Hepatocyte (in vitro differentiated cells): Measurements from ENCODE around the gene TK1. TPM values are rescaled to one million over a fixed set of nuclear protein-coding genes. Genes with fewer than 3 reads are reported as not detected.

Source experiments
- DNase-seq: peaks from one replicate; pipeline ENCODE4 v3.0.0-alpha.2; 2016; ENCODE audit warnings: low spot score
- H2AFZ ChIP-seq: fragments of 200-600 bp; sonication (generic); 2 replicates; pipeline ENCODE4 v1.6.0; 2016; ENCODE audit warnings: antibody characterized with exemption, mild to moderate bottlenecking
- H3K27ac ChIP-seq: fragments of 200-600 bp; sonication (generic); 2 replicates; pipeline ENCODE4 v1.5.1; 2016; ENCODE audit warnings: mild to moderate bottlenecking
- H3K27me3 ChIP-seq: fragments of 200-600 bp; sonication (generic); 2 replicates; pipeline ENCODE4 v1.6.1; 2016
- H3K36me3 ChIP-seq: fragments of 200-600 bp; sonication (generic); replicated peaks from 2 replicates; pipeline ENCODE4 v1.5.1; 2016; ENCODE audit warnings: low read depth; ENCODE audit not compliant: insufficient read depth
- H3K4me1 ChIP-seq: fragments of 200-600 bp; sonication (generic); 2 replicates; pipeline ENCODE4 v1.5.1; 2016; ENCODE audit warnings: mild to moderate bottlenecking, moderate library complexity; ENCODE audit not compliant: insufficient read depth
- H3K4me2 ChIP-seq: fragments of 200-600 bp; sonication (generic); 2 replicates; pipeline ENCODE4 v1.6.0; 2016
- H3K4me3 ChIP-seq: fragments of 200-600 bp; sonication (generic); 2 replicates; pipeline ENCODE4 v1.5.1; 2016; ENCODE audit warnings: mild to moderate bottlenecking
- H3K79me2 ChIP-seq: fragments of 200-600 bp; sonication (generic); 2 replicates; pipeline ENCODE4 v1.6.0; 2017; ENCODE audit warnings: mild to moderate bottlenecking
- H3K9me2 ChIP-seq: fragments of 200-600 bp; sonication (generic); replicated peaks from 2 replicates; pipeline ENCODE4 v1.6.0; 2017; ENCODE audit warnings: mild to moderate bottlenecking; ENCODE audit not compliant: insufficient read depth
- H3K9me3 ChIP-seq: fragments of 200-600 bp; sonication (generic); 2 replicates; pipeline ENCODE4 v1.5.1; 2016; ENCODE audit warnings: low read depth, mild to moderate bottlenecking
- H4K20me1 ChIP-seq: fragments of 200-600 bp; sonication (generic); 2 replicates; pipeline ENCODE4 v1.6.0; 2016; ENCODE audit warnings: mild to moderate bottlenecking; ENCODE audit not compliant: insufficient read depth, poor library complexity, severe bottlenecking
- EZH2 ChIP-seq: fragments of 200-600 bp; sonication (generic); IDR thresholded peaks from 2 replicates; pipeline ENCODE4 v1.6.1; 2016; ENCODE audit warnings: antibody characterized with exemption, mild to moderate bottlenecking, borderline replicate concordance
- EZH2phosphoT487 ChIP-seq: fragments of 200-600 bp; sonication (generic); IDR thresholded peaks from one replicate; pipeline ENCODE4 v1.6.1; 2018; ENCODE audit warnings: antibody characterized with exemption, mild to moderate bottlenecking, low read depth, moderate library complexity; ENCODE audit not compliant: unreplicated experiment, severe bottlenecking
- WGBS: methylation state at CpG from one replicate; pipeline ENCODE4 v1.1.6; 2016; ENCODE audit warnings: low lambda C conversion rate; ENCODE audit errors: missing lambda C conversion rate; 5-methylcytosine and 5-hydroxymethylcytosine counted together
- polyA plus RNA-seq: library from polyadenylated mRNA; unstranded; fragments of >200 nt; fragmentation: Nextera tagmentation; extraction: Ambion mirVana; gene quantifications from 2 replicates; pipeline ENCODE4 v1.2.1, GENCODE V29; 2016
- total RNA-seq: library from RNA; depleted of rRNA; stranded (reverse); fragments of >200 nt; gene quantifications from 2 replicates; pipeline ENCODE4 v1.2.3, GENCODE V29; 2014
- TF ChIP-seq, protein P1 (sequence below): fragments of 200-600 bp; sonication (generic); IDR thresholded peaks from 2 replicates; pipeline ENCODE4 v1.5.1; 2016; ENCODE audit warnings: antibody characterized with exemption, mild to moderate bottlenecking; ENCODE audit not compliant: poor library complexity

TK1 gene
- total and polyA plus RNA-seq, 2 experiments from 2014 or later: 8.3 to 29.9 TPM

DNA sequence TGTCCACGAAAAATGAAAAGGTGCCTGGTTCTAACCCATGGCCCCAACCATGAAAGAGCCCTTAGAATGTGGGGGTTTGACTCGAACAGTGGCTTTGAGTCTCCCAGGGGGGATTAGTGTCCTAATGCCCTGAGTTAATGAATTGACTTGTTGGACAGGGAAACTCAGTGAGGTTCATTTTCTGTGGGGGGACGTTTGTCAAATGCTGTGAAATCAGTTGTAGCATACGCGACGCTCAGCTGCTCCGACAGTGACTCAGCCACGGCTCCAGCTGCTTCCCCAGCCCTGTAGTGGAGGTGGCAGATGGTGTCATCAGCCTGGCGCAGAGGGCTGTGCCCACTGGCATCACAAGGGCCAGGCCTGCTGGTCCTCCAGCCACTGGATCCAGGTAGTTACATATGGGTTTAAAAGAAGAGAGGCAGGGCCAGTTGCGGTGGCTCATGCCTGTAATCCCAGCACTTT is 40.6 kb upstream of the TK1 start:
- Histone ChIP-seq H3K4me3 (no peak overlapping the region), H3K4me2 (no peak overlapping the region), H3K79me2 (no peaks in the 10 kb centered on the region), H3K9me3 (no peaks in the 10 kb centered on the region), H3K4me1 (no peaks in the 10 kb centered on the region), H3K9me2 (no peaks in the 10 kb centered on the region), H3K27me3 (peaks cover 26% of the 10 kb centered on the region), H3K36me3 (no peaks in the 10 kb centered on the region), H2AFZ (no peak overlapping the region), H4K20me1 (no peaks in the 10 kb centered on the region), H3K27ac (no peak overlapping the region)
- TF ChIP-seq, protein P1, sequence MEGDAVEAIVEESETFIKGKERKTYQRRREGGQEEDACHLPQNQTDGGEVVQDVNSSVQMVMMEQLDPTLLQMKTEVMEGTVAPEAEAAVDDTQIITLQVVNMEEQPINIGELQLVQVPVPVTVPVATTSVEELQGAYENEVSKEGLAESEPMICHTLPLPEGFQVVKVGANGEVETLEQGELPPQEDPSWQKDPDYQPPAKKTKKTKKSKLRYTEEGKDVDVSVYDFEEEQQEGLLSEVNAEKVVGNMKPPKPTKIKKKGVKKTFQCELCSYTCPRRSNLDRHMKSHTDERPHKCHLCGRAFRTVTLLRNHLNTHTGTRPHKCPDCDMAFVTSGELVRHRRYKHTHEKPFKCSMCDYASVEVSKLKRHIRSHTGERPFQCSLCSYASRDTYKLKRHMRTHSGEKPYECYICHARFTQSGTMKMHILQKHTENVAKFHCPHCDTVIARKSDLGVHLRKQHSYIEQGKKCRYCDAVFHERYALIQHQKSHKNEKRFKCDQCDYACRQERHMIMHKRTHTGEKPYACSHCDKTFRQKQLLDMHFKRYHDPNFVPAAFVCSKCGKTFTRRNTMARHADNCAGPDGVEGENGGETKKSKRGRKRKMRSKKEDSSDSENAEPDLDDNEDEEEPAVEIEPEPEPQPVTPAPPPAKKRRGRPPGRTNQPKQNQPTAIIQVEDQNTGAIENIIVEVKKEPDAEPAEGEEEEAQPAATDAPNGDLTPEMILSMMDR: no peak
- TF ChIP-seq EZH2phosphoT487: no peak
- no peak for TF ChIP-seq EZH2
- 86% methylated on average over 10 of the region's 10 CpGs for WGBS
- DNase-seq: no peak

DNA sequence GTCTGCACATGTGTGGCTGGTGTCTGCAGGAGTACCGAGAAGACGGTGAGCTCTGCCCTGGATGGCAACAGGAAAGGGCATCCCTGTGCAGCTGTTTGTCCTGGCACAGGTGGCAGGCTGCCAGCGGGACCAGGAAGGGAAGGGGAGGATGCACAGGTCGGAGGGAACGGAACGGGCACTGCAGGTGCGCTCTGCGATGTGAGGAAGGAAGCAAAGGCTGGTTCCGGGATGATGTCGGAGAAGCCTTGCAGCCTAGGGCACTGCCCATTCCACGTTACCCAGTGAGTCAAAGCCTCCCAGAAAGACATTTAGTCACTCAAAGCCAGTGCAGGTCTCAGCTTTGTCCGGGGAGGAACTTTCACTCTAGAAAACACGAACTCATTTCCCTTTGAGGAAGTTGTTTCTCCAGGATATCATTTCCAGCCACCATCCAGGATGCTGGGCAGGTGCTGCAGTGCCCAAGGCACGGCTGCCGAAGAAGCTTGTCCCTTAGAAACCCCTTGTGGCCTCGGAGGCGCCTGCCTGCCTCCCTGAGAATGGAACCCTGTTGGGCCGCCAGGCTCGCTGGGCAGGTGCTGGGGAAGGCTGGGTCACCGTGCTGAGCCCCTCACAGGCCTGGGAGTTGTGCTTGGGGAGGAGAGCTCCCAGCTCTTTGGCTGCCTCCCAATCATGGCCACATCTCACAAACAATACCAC is 40.1 kb upstream of the TK1 start:
- H4K20me1 ChIP-seq: no peaks in the 10 kb centered on the region
- 88% methylated on average over 20 of the region's 20 CpGs for WGBS
- H3K27me3 ChIP-seq: peaks cover 21% of the 10 kb centered on the region
- no peak overlapping the region for H3K4me2 ChIP-seq
- H3K27ac ChIP-seq: no peak overlapping the region
- no peak for DNase-seq
- H2AFZ ChIP-seq: no peak overlapping the region
- no peaks in the 10 kb centered on the region for H3K9me3 ChIP-seq
- no peaks in the 10 kb centered on the region for H3K79me2 ChIP-seq
- H3K9me2 ChIP-seq: no peaks in the 10 kb centered on the region
- no peaks in the 10 kb centered on the region for H3K4me1 ChIP-seq
- TF ChIP-seq EZH2phosphoT487 (no peak), EZH2 (no peak)
- TF ChIP-seq, protein P1: no peak
- no peak overlapping the region for H3K4me3 ChIP-seq
- H3K36me3 ChIP-seq: no peaks in the 10 kb centered on the region

DNA sequence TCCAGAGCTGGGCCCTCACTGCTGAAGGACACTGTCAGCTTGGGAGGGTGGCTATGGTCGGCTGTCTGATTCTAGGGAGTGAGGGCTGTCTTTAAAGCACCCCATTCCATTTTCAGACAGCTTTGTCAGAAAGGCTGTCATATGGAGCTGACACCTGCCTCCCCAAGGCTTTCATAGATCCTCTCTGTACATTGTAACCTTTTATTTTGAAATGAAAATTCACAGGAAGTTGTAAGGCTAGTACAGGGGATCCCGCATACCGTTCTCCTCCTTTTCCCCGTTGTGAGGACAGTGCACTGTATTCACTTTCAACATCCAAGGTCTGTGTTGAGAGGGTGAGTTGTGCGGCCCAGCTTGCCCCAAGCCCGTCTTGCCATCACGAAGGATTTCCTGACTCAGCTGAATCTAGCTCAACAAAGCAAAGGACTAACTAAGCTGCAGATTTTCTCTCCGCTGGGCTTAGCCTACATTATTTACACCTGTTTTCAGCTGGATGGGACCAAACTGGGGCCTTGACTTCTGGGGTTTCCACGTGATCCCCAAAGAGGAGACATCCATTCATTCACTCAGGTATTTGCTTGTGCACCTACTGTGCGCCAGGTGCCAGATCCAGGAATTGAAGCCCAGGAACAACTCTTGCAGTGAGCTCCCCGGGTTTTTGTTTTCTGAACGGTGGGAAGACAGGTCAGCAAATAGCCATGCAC is 39.4 kb upstream of the TK1 start:
- Histone ChIP-seq H3K9me2 (no peaks in the 10 kb centered on the region), H3K4me2 (no peak overlapping the region), H3K27ac (no peak overlapping the region), H3K9me3 (no peaks in the 10 kb centered on the region), H4K20me1 (no peaks in the 10 kb centered on the region), H3K36me3 (no peaks in the 10 kb centered on the region), H3K4me1 (no peaks in the 10 kb centered on the region), H3K4me3 (no peak overlapping the region), H3K79me2 (no peaks in the 10 kb centered on the region), H2AFZ (no peak overlapping the region), H3K27me3 (peaks cover 16% of the 10 kb centered on the region)
- no peak for DNase-seq
- TF ChIP-seq, protein P1: no peak
- TF ChIP-seq EZH2 (no peak), EZH2phosphoT487 (no peak)
- WGBS: 75% methylated on average over 12 of the region's 12 CpGs
